Breast epithelium (tissue), 4 donors: Measurements from ENCODE around the gene LYPD6B. TPM values are rescaled to one million over a fixed set of nuclear protein-coding genes. Genes with fewer than 3 reads are reported as not detected.

ENCODE experiments used
- DNase-seq, 2 donors: peaks; one replicate each; pipeline ENCODE4 v3.0.0-alpha.2; 2019; ENCODE audit warnings: low spot score in 2 of 2
- H3K27ac ChIP-seq, 2 donors: fragments of 200-600 bp; sonication (generic) in 1 of 2; one replicate each; pipeline ENCODE4 v1.5.1; 2016 to 2019; ENCODE audit warnings: mild to moderate bottlenecking in 1 of 2
- H3K27me3 ChIP-seq, 2 donors: fragments of 200-600 bp; sonication (generic) in 1 of 2; one replicate each; pipeline versions ENCODE4 v1.5.1 to v1.6.0; 2017 to 2019; ENCODE audit warnings: control low read depth in 1 of 2, mild to moderate bottlenecking in 1 of 2
- H3K36me3 ChIP-seq: fragments of 200-600 bp; one replicate; pipeline ENCODE4 v1.5.1; 2019
- H3K4me1 ChIP-seq, 2 donors: fragments of 200-600 bp; sonication (generic); one replicate each; pipeline ENCODE4 v1.5.1; 2016 to 2019; ENCODE audit warnings: control low read depth in 1 of 2
- H3K4me3 ChIP-seq, 3 donors: fragments of 200-600 bp; sonication (generic); 1 replicate in 2 of 3; 2 replicates in 1 of 3; pipeline ENCODE4 v1.5.1; 2016 to 2019; ENCODE audit warnings: mild to moderate bottlenecking in 3 of 3, moderate library complexity in 2 of 3
- H3K9me3 ChIP-seq, 2 donors: fragments of 200-600 bp; sonication (generic) in 1 of 2; one replicate each; pipeline ENCODE4 v1.5.1; 2016 to 2019; ENCODE audit warnings: control low read depth in 1 of 2
- CTCF ChIP-seq, 3 donors: fragments of 450-650 bp; IDR thresholded peaks; one replicate each; pipeline ENCODE4 v1.5.1; 2016 to 2017; ENCODE audit warnings: antibody characterized with exemption in 3 of 3, mild to moderate bottlenecking in 3 of 3, moderate library complexity in 3 of 3
- POLR2A ChIP-seq: fragments of 450-650 bp; IDR thresholded peaks from one replicate; pipeline ENCODE4 v1.6.1; 2016; ENCODE audit warnings: antibody characterized with exemption, mild to moderate bottlenecking, moderate library complexity
- POLR2AphosphoS5 ChIP-seq, 3 donors: sonication (generic); formaldehyde crosslinking; IDR thresholded peaks; one replicate each; pipeline ENCODE4 v1.6.1; 2017; ENCODE audit warnings: antibody characterized with exemption in 3 of 3
- intact Hi-C: fragments of 100-400 bp; cut with DNase I; formaldehyde crosslinking; loops from one replicate; pipeline ENCODE4 v1.15.1; 2023; ENCODE audit warnings: low total_unique reads
- total RNA-seq, 3 donors: library from RNA; depleted of rRNA; stranded (reverse); fragments of >200 nt; gene quantifications; one replicate each; pipeline ENCODE4 v1.1.0, GENCODE V29; 2016

Gene LYPD6B
- total RNA-seq, 3 donors from 2014 or later, result 0.32 to 41.4 (median 21.0) TPM

GRCh38 chr2:149155988-149156387, 117.5 kb downstream of the LYPD6B start:
- Histone ChIP-seq H3K27ac (no peak overlapping the region), H3K4me1 (no peaks in the 10 kb centered on the region), H3K9me3 (no peaks in the 10 kb centered on the region), H3K4me3 (no peak overlapping the region), H3K27me3 (no peaks in the 10 kb centered on the region), H3K36me3 (no peaks in the 10 kb centered on the region)
- intact Hi-C loops, result no loop called here
- DNase-seq, result no peak
- TF ChIP-seq CTCF (IDR thresholded peaks at IDR 0.05), result no peak
- TF ChIP-seq POLR2A, result no peak
- TF ChIP-seq POLR2AphosphoS5 (IDR thresholded peaks at IDR 0.05), result no peak

DNA sequence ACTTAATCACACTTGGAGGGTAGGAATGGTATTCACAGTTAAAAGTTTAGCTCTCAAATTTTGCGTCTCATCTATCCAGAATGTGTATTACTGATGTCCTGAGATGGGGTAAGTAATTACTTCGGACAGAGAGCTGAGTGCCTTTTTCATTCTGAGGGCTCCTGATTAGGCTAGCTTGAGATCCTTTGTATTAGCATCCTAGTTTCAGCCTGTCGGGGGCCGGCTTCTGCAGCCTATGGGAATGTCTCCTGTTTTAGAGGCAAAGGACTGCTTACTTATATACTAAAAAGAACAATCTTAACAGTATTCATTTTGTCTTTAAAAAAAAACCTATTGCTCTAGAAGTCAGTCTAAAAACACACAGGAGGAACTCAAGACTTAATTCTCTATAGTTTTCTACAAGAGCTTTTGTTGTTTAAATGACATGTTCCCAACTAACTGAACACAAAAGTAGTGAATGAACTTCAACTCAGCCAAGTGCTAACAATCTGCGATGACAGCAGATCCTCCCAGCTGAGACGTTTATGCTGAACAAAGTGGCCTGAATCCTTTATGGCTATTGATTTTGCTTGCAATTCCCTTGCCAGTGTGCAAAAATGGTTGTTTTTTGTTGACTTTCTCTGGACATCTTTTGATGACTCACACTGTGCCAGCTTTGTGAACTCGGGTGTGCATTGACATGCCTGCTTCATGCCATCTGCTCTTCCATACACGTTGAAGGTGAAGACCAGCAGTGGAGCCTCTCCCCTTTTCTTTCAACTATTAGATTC, 118.7 kb downstream of the LYPD6B start:
- Histone ChIP-seq H3K27ac (no peak overlapping the region), H3K36me3 (no peaks in the 10 kb centered on the region), H3K27me3 (no peaks in the 10 kb centered on the region), H3K4me3 (no peak overlapping the region), H3K9me3 (no peaks in the 10 kb centered on the region), H3K4me1 (no peaks in the 10 kb centered on the region)
- no peak for TF ChIP-seq POLR2AphosphoS5 (IDR thresholded peaks at IDR 0.05)
- no peak for TF ChIP-seq POLR2A
- TF ChIP-seq CTCF (IDR thresholded peaks at IDR 0.05), result no peak
- DNase-seq, result no peak
- intact Hi-C loops, result no loop called here

GRCh38 chr2:149158957-149159356, 120.5 kb downstream of the LYPD6B start:
- H3K4me1 ChIP-seq, result no peaks in the 10 kb centered on the region
- intact Hi-C loops, result no loop called here
- H3K27ac ChIP-seq, result no peak overlapping the region
- H3K36me3 ChIP-seq, result no peaks in the 10 kb centered on the region
- H3K4me3 ChIP-seq, result no peak overlapping the region
- H3K9me3 ChIP-seq, result no peaks in the 10 kb centered on the region
- DNase-seq, result no peak
- no peaks in the 10 kb centered on the region for H3K27me3 ChIP-seq
- no peak for TF ChIP-seq POLR2AphosphoS5 (IDR thresholded peaks at IDR 0.05)
- TF ChIP-seq CTCF (IDR thresholded peaks at IDR 0.05), result no peak
- no peak for TF ChIP-seq POLR2A

- H3K4me3 ChIP-seq, result no peak overlapping the region
- no peak for DNase-seq
- H3K27me3 ChIP-seq, result no peaks in the 10 kb centered on the region
- no peak for TF ChIP-seq CTCF (IDR thresholded peaks at IDR 0.05)
- TF ChIP-seq POLR2A, result no peak
- no peak for TF ChIP-seq POLR2AphosphoS5 (IDR thresholded peaks at IDR 0.05)
- H3K9me3 ChIP-seq, result no peaks in the 10 kb centered on the region
- no peak overlapping the region for H3K27ac ChIP-seq
- no peaks in the 10 kb centered on the region for H3K4me1 ChIP-seq
- H3K36me3 ChIP-seq, result no peaks in the 10 kb centered on the region
- intact Hi-C loops, result no loop called here
These were observed 121.7 kb downstream of the LYPD6B start for GRCh38 chr2:149160195-149160594.

DNA sequence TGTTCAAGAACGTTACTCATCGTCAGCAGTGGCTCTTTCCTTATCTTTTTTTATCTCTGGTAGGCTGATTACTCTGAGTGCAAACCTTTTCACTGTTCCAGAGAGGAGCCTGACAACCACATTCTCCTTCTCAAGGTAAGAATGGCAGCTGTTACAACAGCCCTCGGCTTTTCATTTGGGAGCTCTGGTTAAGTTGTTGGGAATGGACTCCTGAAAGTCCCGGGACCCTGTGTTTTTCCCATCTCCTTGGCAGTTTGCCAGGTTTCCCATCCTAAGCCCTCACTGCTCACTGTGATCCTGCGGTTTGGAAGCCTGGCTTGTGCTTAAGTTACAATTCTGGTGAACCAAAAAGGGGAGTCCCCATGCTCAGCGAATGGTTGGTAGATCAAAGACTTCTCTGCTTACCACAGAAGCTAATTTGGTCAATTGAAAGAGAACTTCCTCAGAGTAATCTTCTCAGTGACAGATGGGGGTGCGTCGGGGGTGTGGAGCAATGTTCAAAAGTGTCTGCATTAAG, 122.3 kb downstream of the LYPD6B start:
- TF ChIP-seq POLR2AphosphoS5 (IDR thresholded peaks at IDR 0.05) (no peak), CTCF (IDR thresholded peaks at IDR 0.05) (no peak), POLR2A (no peak)
- Histone ChIP-seq H3K9me3 (no peaks in the 10 kb centered on the region), H3K27ac (no peak overlapping the region), H3K36me3 (no peaks in the 10 kb centered on the region), H3K4me3 (no peak overlapping the region), H3K27me3 (no peaks in the 10 kb centered on the region), H3K4me1 (no peaks in the 10 kb centered on the region)
- intact Hi-C loops, result no loop called here
- no peak for DNase-seq
